Stimulated activated CD4-positive, alpha-beta T cell treated with anti-CD3 and anti-CD28 coated beads, Interleukin-1b, Interleukin-23, amount 100 ng/mL, for 4 hours (primary cell): ENCODE results near the gene ARHGAP33.
A peak's percentile ranks its signal among the peaks of the same experiment; 100 is the strongest.

Source experiments
- DNase-seq, 2 donors: peaks; one replicate each; pipeline ENCODE4 v3.0.0-alpha.2; 2020; ENCODE audit warnings: low read depth in 2 of 2

ARHGAP33 gene, protein sequence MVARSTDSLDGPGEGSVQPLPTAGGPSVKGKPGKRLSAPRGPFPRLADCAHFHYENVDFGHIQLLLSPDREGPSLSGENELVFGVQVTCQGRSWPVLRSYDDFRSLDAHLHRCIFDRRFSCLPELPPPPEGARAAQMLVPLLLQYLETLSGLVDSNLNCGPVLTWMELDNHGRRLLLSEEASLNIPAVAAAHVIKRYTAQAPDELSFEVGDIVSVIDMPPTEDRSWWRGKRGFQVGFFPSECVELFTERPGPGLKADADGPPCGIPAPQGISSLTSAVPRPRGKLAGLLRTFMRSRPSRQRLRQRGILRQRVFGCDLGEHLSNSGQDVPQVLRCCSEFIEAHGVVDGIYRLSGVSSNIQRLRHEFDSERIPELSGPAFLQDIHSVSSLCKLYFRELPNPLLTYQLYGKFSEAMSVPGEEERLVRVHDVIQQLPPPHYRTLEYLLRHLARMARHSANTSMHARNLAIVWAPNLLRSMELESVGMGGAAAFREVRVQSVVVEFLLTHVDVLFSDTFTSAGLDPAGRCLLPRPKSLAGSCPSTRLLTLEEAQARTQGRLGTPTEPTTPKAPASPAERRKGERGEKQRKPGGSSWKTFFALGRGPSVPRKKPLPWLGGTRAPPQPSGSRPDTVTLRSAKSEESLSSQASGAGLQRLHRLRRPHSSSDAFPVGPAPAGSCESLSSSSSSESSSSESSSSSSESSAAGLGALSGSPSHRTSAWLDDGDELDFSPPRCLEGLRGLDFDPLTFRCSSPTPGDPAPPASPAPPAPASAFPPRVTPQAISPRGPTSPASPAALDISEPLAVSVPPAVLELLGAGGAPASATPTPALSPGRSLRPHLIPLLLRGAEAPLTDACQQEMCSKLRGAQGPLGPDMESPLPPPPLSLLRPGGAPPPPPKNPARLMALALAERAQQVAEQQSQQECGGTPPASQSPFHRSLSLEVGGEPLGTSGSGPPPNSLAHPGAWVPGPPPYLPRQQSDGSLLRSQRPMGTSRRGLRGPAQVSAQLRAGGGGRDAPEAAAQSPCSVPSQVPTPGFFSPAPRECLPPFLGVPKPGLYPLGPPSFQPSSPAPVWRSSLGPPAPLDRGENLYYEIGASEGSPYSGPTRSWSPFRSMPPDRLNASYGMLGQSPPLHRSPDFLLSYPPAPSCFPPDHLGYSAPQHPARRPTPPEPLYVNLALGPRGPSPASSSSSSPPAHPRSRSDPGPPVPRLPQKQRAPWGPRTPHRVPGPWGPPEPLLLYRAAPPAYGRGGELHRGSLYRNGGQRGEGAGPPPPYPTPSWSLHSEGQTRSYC

GRCh38 chr19:35775298-35776101, at the start of gene ARHGAP33:
ARHGAP33 (plus strand) TSS chr19:35775564; CDS start chr19:35775659, 95 bp downstream.
- DNase-seq = peak; percentile 97 to 99

- DNase-seq = no peak
Measured at GRCh38 chr19:35727053-35727955, 48.1 kb upstream of the ARHGAP33 start.

DNA sequence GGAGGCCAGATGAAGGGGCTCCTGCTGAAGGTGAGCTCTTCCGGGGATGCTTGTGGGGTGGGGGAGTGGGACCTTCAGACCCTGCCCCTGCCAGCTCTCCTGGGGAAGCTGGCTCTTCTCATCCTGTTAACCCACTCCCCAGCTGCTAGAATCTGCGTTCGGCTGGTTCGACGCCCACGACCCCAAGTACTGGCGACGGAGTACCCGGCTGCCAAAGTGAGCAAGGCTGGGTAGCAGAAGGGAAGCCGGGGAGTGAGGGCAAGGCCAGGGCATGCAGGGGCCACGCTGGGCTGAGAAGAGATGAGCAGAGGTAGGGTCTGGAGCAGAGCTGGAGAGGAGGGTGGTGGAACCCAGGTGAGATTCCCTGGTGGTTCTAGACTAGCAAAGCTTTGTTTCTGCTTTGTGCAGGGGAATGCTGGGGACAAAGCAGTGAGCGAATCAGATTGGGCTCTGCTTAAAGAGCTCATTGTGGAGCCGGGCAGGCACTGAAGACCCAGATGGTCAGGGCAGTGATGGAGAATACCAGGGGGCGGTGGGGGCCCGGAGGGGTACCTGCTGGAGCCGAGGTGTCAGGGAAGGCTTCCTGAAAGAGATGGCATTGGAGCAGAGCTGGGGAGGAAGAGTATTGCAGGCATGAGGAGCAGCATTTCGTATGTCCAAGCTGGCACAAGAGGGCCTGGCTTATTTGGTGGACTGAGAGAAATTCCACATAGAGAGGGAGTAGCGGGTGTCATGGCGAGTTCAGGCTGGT, 47.2 kb upstream of the ARHGAP33 start:
- DNase-seq = no peak

DNA sequence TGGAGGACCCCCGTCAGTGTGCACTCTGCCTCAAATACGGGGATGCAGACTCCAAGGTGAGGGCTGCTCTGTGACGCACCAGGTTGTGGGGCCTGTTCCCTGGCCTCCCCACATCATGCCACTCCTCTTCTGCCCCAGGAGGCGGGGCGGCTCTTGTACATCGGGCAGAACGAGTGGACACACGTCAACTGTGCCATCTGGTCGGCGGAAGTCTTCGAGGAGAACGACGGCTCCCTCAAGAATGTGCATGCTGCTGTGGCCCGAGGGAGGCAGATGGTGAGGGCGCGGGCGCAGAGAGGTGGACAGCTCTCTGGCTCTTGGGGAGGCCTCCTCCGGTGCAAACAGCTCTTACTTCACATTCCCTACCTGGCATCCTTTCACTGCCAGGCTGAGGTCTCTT, 46.3 kb upstream of the ARHGAP33 start:
- DNase-seq = no peak

GRCh38 chr19:35729763-35730162, 45.6 kb upstream of the ARHGAP33 start:
- no peak for DNase-seq

DNA sequence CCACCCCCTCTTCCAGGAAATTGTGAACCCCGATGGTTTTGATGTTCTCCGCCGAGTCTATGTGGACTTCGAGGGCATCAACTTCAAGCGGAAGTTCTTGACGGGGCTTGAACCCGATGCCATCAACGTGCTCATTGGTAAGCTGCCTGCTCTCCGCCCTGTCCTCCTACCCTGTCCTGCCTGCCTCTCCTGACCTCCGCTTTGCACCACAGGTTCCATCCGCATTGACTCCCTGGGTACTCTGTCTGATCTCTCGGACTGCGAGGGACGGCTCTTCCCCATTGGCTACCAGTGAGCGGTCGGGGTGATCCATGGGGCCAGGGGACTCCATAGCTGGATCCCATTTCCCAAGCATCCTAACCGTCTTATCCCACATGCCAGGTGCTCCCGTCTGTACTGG, 45.0 kb upstream of the ARHGAP33 start:
- DNase-seq = no peak

DNA sequence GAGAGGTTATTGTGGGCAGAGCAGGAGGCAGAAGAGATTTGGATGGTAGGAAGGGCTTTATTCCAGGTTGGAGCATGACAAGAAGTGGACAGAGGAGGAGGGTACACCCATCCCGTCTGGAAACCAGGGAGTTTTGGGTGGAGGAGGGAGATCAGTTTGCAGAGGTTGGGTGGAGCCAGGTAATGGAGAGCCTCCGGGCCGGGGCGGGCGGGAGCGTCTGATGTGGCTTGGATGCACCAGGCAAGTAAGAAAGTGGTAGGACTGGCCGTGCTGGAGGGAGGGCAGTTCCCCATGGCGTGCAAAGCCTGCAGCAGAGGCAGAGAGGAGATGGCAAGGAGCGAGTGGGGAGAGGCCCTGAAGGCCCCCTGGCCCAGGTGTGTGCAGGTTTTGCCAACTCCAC, 44.0 kb upstream of the ARHGAP33 start:
- no peak for DNase-seq

DNA sequence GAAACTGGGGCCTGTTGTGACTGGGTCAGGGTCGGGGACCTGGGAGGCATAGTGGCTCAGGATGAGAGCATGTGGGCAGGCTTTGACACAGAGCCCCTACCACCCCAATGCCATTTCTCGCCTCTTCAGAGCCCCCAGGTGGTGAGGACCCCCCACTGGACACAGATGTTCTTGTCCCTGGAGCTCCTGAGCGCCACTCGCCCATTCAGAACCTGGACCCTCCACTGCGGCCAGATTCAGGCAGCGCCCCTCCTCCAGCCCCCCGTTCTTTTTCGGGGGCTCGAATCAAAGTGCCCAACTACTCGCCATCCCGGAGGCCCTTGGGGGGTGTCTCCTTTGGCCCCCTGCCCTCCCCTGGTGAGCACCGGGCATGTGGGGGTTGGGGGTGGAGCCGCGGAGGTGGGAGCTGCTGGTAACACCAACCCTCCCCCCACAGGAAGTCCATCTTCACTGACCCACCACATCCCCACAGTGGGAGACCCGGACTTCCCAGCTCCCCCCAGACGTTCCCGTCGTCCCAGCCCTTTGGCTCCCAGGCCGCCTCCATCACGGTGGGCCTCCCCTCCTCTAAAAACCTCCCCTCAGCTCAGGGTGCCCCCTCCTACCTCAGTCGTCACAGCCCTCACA, 43.5 kb upstream of the ARHGAP33 start:
- no peak for DNase-seq

DNA sequence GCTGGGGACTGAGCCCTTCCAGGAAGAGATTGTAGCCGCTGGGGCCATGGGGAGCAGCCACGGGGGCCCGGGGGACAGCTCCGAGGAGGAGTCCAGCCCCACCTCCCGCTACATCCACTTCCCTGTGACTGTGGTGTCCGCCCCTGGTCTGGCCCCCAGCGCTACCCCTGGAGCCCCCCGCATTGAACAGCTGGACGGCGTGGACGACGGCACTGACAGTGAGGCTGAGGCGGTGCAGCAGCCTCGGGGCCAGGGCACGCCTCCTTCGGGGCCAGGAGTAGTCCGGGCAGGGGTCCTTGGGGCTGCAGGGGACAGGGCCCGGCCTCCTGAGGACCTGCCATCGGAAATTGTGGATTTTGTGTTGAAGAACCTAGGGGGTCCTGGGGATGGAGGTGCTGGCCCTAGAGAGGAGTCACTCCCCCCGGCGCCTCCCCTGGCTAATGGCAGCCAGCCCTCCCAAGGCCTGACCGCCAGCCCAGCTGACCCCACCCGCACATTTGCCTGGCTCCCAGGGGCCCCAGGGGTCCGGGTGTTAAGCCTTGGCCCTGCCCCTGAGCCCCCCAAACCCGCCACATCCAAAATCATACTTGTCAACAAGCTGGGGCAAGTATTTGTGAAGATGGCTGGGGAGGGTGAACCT, 42.7 kb upstream of the ARHGAP33 start:
- DNase-seq = no peak

DNA sequence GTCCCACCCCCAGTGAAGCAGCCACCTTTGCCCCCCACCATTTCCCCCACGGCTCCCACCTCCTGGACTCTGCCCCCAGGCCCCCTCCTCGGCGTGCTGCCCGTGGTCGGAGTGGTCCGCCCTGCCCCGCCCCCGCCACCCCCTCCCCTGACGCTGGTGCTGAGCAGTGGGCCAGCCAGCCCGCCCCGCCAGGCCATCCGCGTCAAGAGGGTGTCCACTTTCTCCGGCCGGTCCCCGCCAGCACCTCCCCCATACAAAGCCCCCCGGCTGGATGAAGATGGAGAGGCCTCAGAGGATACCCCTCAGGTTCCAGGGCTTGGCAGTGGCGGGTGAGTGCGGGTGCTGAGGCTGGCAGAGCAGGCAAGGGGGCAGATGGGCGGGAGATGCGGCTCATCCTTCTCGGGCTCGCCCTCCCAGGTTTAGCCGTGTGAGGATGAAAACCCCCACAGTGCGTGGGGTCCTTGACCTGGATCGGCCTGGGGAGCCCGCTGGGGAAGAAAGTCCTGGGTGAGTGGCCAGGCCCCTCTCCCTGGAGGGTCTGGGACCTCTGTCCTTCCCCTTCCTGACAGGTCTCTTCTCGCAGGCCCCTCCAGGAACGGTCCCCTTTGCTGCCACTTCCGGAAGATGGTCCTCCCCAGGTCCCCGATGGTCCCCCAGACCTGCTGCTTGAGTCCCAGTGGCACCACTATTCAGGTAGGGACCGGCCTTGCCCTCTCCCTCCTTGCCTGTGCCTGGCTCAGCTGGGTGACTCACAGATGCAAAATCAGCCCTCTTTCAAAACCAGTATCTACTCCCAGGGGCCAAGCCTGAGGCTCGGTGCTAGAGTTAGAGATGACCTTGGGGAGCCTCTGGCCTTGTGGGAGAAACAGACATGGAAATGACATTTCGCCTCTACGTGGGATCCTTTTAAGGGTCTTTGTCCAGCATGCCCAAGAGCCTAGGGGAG, 41.9 kb upstream of the ARHGAP33 start:
- no peak for DNase-seq

GRCh38 chr19:35734273-35734672, 41.1 kb upstream of the ARHGAP33 start:
- no peak for DNase-seq

DNA sequence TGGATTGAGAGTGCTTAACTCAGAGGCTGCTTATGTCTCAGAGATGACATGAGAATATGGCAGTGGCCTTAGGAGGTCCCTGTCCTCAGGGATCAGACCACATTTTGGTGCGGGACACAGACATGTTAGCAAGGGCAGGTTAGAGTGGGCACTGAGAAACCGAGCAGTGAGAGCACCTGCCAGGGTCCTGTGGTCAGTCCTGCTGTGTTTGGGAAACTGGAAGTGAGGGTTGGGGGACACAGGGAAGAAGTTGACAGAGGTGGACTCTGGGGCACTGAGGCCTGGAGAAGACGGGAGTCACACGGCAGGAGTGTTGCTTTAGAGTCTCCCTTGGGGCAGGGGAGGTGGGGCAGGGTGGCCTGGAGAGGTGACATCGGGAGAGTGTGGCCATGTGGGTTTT, 40.5 kb upstream of the ARHGAP33 start:
- no peak for DNase-seq

DNA sequence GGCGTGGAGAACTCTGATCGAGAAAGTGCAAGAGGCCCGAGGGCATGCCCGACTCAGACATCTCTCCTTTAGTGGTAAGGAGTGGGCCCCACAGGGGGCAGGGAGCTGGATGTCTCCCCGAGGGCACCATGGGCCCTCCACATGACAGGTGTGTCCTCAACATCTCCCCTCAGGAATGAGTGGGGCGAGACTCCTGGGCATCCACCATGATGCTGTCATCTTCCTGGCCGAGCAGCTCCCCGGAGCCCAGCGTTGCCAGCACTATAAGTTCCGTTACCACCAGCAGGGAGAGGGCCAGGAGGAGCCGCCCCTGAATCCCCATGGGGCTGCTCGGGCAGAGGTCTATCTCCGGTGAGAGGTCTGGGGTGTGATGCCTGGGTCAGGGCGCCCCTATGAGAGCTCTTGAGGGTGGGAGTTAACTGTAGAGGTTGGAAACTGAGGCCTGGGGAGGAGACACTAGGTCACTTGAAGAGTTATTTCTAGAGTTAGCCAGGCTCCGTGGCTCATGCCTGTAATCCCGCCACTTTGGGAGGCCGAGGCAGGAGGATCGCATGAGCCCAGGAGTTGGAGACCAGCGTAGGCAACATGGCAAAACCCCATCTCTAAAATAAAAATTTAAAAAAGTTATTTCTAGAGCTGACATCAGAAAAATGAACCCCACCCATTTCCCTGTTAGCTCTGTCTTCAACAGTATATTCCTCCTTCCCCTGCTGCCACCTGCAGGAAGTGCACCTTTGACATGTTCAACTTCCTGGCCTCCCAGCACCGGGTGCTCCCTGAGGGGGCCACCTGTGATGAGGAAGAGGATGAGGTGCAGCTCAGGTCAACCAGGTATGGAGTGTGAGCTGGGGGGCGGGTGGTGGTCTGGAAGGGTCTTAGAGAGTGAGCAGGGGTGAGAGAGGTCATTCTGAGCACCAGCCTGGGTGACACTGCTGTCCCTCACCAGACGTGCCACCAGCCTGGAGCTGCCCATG, 38.2 kb upstream of the ARHGAP33 start:
- DNase-seq = no peak

GRCh38 chr19:35738021-35738886, 37.1 kb upstream of the ARHGAP33 start:
- DNase-seq = no peak

- no peak for DNase-seq
Measured at GRCh38 chr19:35738887-35739229, 36.5 kb upstream of the ARHGAP33 start.
